ENCODE results near the gene PDZD7.

PDZD7 gene

GRCh38 chr10:101031128-101031795 lies at the start of gene PDZD7, which contains the start of gene SFXN3:
PDZD7 (minus strand) TSS chr10:101031129; CDS start chr10:101030219, 910 bp downstream.
SFXN3 (plus strand) TSS chr10:101031234; CDS start chr10:101034695, 3,461 bp downstream.
- H3K9me3 Mint-ChIP-seq, result no peaks in the 10 kb centered on the region
- peaks cover 28% of the 10 kb centered on the region for H3K4me1 Mint-ChIP-seq (ENCODE audit: low read depth)
- peaks cover 14% of the 10 kb centered on the region for H3K36me3 Mint-ChIP-seq (ENCODE audit: low read depth)
- peaks cover 8% of the 10 kb centered on the region for H3K27me3 Mint-ChIP-seq
- H3K27ac Mint-ChIP-seq, result peak within 1 kb of the TSS; percentile 90
- peak; percentile 98 for DNase-seq
- H3K4me3 Mint-ChIP-seq, result peak within 1 kb of the TSS; percentile 77

- Mint-ChIP-seq H3K27me3 (peaks cover 68% of the 10 kb centered on the region), H3K9me3 (no peaks in the 10 kb centered on the region), H3K27ac (no peak overlapping the region), H3K4me3 (no peak overlapping the region), H3K36me3 (ENCODE audit: low read depth) (no peaks in the 10 kb centered on the region), H3K4me1 (ENCODE audit: low read depth) (no peaks in the 10 kb centered on the region)
- no peak for DNase-seq
Observed at GRCh38 chr10:101079874-101080273, 48.9 kb upstream of the PDZD7 start.

- H3K27me3 Mint-ChIP-seq, result peaks cover 78% of the 10 kb centered on the region
- DNase-seq, result no peak
Observed at GRCh38 chr10:101076630-101077029, 45.7 kb upstream of the PDZD7 start.

GRCh38 chr10:101075775-101076174 lies 44.8 kb upstream of the PDZD7 start:
- H3K4me1 Mint-ChIP-seq (ENCODE audit: low read depth), result peaks cover 6% of the 10 kb centered on the region
- H3K27me3 Mint-ChIP-seq, result peaks cover 71% of the 10 kb centered on the region

More at GRCh38 chr10:101076630-101077029, 45.7 kb upstream of the PDZD7 start:
- Mint-ChIP-seq H3K36me3 (ENCODE audit: low read depth) (no peaks in the 10 kb centered on the region), H3K9me3 (no peaks in the 10 kb centered on the region), H3K27ac (no peak overlapping the region), H3K4me3 (no peak overlapping the region), H3K4me1 (ENCODE audit: low read depth) (peaks cover under 1% of the 10 kb centered on the region)

GRCh38 chr10:101073631-101074030 lies 42.7 kb upstream of the PDZD7 start:
- no peak overlapping the region for H3K4me3 Mint-ChIP-seq
- no peaks in the 10 kb centered on the region for H3K9me3 Mint-ChIP-seq
- H3K36me3 Mint-ChIP-seq (ENCODE audit: low read depth), result no peaks in the 10 kb centered on the region
- DNase-seq, result no peak
- H3K4me1 Mint-ChIP-seq (ENCODE audit: low read depth), result peaks cover 6% of the 10 kb centered on the region
- H3K27ac Mint-ChIP-seq, result no peak overlapping the region
- peaks cover 55% of the 10 kb centered on the region for H3K27me3 Mint-ChIP-seq

More at GRCh38 chr10:101075775-101076174, 44.8 kb upstream of the PDZD7 start:
- Mint-ChIP-seq H3K9me3 (no peaks in the 10 kb centered on the region), H3K36me3 (ENCODE audit: low read depth) (no peaks in the 10 kb centered on the region), H3K27ac (no peak overlapping the region), H3K4me3 (no peak overlapping the region)
- DNase-seq, result no peak

GRCh38 chr10:101072923-101073322 lies 42.0 kb upstream of the PDZD7 start:
- H3K4me1 Mint-ChIP-seq (ENCODE audit: low read depth), result peaks cover 6% of the 10 kb centered on the region
- no peaks in the 10 kb centered on the region for H3K36me3 Mint-ChIP-seq (ENCODE audit: low read depth)
- peaks cover 50% of the 10 kb centered on the region for H3K27me3 Mint-ChIP-seq
- no peak overlapping the region for H3K27ac Mint-ChIP-seq
- H3K4me3 Mint-ChIP-seq, result no peak overlapping the region
- no peak for DNase-seq
- H3K9me3 Mint-ChIP-seq, result no peaks in the 10 kb centered on the region

- no peaks in the 10 kb centered on the region for H3K9me3 Mint-ChIP-seq
- no peaks in the 10 kb centered on the region for H3K36me3 Mint-ChIP-seq (ENCODE audit: low read depth)
- no peak for DNase-seq
- H3K4me1 Mint-ChIP-seq (ENCODE audit: low read depth), result peaks cover 14% of the 10 kb centered on the region
- no peak overlapping the region for H3K27ac Mint-ChIP-seq
- H3K4me3 Mint-ChIP-seq, result no peak overlapping the region
- peaks cover 56% of the 10 kb centered on the region for H3K27me3 Mint-ChIP-seq
Observed at GRCh38 chr10:101071885-101072433, 41.0 kb upstream of the PDZD7 start.

- H3K4me1 Mint-ChIP-seq (ENCODE audit: low read depth), result peaks cover 19% of the 10 kb centered on the region
- no peak for DNase-seq
- H3K27ac Mint-ChIP-seq, result no peak overlapping the region
- peaks cover 56% of the 10 kb centered on the region for H3K27me3 Mint-ChIP-seq
- no peaks in the 10 kb centered on the region for H3K36me3 Mint-ChIP-seq (ENCODE audit: low read depth)
- no peaks in the 10 kb centered on the region for H3K9me3 Mint-ChIP-seq
- no peak overlapping the region for H3K4me3 Mint-ChIP-seq
Observed at GRCh38 chr10:101071267-101071884, 40.4 kb upstream of the PDZD7 start.

- DNase-seq, result no peak
- peaks cover 56% of the 10 kb centered on the region for H3K27me3 Mint-ChIP-seq
- no peak overlapping the region for H3K27ac Mint-ChIP-seq
- H3K9me3 Mint-ChIP-seq, result no peaks in the 10 kb centered on the region
- no peak overlapping the region for H3K4me3 Mint-ChIP-seq
- no peaks in the 10 kb centered on the region for H3K36me3 Mint-ChIP-seq (ENCODE audit: low read depth)
- H3K4me1 Mint-ChIP-seq (ENCODE audit: low read depth), result peaks cover 24% of the 10 kb centered on the region
Observed at GRCh38 chr10:101070098-101070497, 39.2 kb upstream of the PDZD7 start.

- H3K4me3 Mint-ChIP-seq, result no peak overlapping the region
- peaks cover 62% of the 10 kb centered on the region for H3K27me3 Mint-ChIP-seq
- H3K9me3 Mint-ChIP-seq, result no peaks in the 10 kb centered on the region
- H3K27ac Mint-ChIP-seq, result no peak overlapping the region
- H3K36me3 Mint-ChIP-seq (ENCODE audit: low read depth), result no peaks in the 10 kb centered on the region
- no peak for DNase-seq
- peaks cover 24% of the 10 kb centered on the region for H3K4me1 Mint-ChIP-seq (ENCODE audit: low read depth)
Observed at GRCh38 chr10:101069441-101069840, 38.5 kb upstream of the PDZD7 start.

GRCh38 chr10:101067356-101068083 lies 36.6 kb upstream of the PDZD7 start:
- peaks cover 60% of the 10 kb centered on the region for H3K27me3 Mint-ChIP-seq
- peaks cover 31% of the 10 kb centered on the region for H3K4me1 Mint-ChIP-seq (ENCODE audit: low read depth)
- H3K27ac Mint-ChIP-seq, result peak overlapping the region; percentile 14
- H3K9me3 Mint-ChIP-seq, result no peaks in the 10 kb centered on the region
- no peaks in the 10 kb centered on the region for H3K36me3 Mint-ChIP-seq (ENCODE audit: low read depth)
- DNase-seq, result peak; percentile 84
- H3K4me3 Mint-ChIP-seq, result peak overlapping the region; percentile 76

- Mint-ChIP-seq H3K27me3 (peaks cover 57% of the 10 kb centered on the region), H3K4me3 (peak overlapping the region; percentile 76), H3K27ac (no peak overlapping the region), H3K9me3 (no peaks in the 10 kb centered on the region), H3K36me3 (ENCODE audit: low read depth) (no peaks in the 10 kb centered on the region), H3K4me1 (ENCODE audit: low read depth) (peaks cover 37% of the 10 kb centered on the region)
- no peak for DNase-seq
Observed at GRCh38 chr10:101066896-101067355, 36.0 kb upstream of the PDZD7 start.

GRCh38 chr10:101066146-101066895 lies 35.4 kb upstream of the PDZD7 start:
- H3K36me3 Mint-ChIP-seq (ENCODE audit: low read depth), result no peaks in the 10 kb centered on the region
- peaks cover 57% of the 10 kb centered on the region for H3K27me3 Mint-ChIP-seq
- H3K4me1 Mint-ChIP-seq (ENCODE audit: low read depth), result peaks cover 39% of the 10 kb centered on the region
- H3K27ac Mint-ChIP-seq, result no peak overlapping the region
- DNase-seq, result peak; percentile 65
- H3K4me3 Mint-ChIP-seq, result peak overlapping the region; percentile 60
- no peaks in the 10 kb centered on the region for H3K9me3 Mint-ChIP-seq

Measured in activated T-cell treated with anti-CD3 and anti-CD28 coated beads, Interleukin-2, amount 50 U/mL, for 24 hours (primary cell).